ENCODE data around the gene OPHN1. TPM values are rescaled to one million over a fixed set of nuclear protein-coding genes. Genes with fewer than 3 reads are reported as not detected.

OPHN1 gene
- total RNA-seq, 4 donors from 2014 or later, result 5.1 to 11.2 (median 8.0) TPM

DNA sequence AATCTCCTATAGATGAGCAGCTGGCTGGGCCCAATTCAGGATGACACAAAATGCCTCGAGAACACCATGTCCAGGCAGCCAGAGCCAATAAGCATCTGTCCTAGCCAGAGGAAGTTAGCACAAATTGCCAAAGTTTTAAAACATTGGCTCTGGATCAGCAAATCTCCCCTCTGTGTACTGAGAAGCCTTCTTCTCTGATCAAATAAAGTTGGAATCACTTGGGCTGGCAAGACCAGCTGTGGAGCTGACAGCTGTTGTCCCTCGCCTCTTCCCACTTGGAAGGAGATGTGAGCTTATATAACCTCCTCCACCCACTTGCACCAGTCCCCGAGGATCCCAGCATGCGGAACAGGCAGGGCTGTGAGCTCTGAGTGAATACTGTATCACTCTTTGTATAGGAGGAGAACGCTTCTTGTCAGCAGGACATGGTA is 183.9 kb downstream of the OPHN1 start:
- TF ChIP-seq, protein P1, sequence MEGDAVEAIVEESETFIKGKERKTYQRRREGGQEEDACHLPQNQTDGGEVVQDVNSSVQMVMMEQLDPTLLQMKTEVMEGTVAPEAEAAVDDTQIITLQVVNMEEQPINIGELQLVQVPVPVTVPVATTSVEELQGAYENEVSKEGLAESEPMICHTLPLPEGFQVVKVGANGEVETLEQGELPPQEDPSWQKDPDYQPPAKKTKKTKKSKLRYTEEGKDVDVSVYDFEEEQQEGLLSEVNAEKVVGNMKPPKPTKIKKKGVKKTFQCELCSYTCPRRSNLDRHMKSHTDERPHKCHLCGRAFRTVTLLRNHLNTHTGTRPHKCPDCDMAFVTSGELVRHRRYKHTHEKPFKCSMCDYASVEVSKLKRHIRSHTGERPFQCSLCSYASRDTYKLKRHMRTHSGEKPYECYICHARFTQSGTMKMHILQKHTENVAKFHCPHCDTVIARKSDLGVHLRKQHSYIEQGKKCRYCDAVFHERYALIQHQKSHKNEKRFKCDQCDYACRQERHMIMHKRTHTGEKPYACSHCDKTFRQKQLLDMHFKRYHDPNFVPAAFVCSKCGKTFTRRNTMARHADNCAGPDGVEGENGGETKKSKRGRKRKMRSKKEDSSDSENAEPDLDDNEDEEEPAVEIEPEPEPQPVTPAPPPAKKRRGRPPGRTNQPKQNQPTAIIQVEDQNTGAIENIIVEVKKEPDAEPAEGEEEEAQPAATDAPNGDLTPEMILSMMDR (IDR thresholded peaks at IDR 0.05), result no peak
- TF ChIP-seq POLR2AphosphoS5 (IDR thresholded peaks at IDR 0.05), result peak; percentile 7 to 21
- peak overlapping the region in 2 of 4 donors; percentile 8 to 15 for H3K27ac ChIP-seq (replicated peaks in 1 of 4)
- peaks cover 0 to 13% (median 10%) of the 10 kb centered on the region in 4 donors for H3K4me1 ChIP-seq
- peak; percentile 90 for DNase-seq (ENCODE audit: extremely low spot score)
- no peaks in the 10 kb centered on the region for H3K9me3 ChIP-seq
- no peak overlapping the region for H3K4me3 ChIP-seq
- intact Hi-C loops (cut with DNase I), result no loop called here
- H3K36me3 ChIP-seq, result no peaks in the 10 kb centered on the region
- WGBS, result 29% methylated on average over 5 of the region's 5 CpGs
- no peaks in the 10 kb centered on the region for H3K27me3 ChIP-seq

DNA sequence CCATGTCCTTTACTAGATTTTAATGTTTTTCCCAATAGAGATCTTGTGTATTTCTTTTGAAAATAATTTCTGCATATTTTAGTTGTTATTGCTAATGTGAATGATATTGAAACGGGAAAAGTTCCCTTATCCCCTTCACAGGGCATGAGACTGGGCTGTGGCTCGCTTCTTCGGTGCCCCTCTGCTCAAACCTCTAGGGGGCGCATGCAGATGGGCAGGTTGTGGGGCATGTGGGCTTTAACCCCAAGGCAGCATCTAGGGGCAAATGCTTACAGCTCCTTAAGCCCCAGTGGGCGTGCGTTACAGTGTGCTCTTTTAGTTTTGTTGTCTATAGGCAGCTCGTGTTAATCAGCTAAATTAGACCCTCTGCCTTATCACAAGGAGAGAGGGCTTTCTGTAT is 194.7 kb downstream of the OPHN1 start:
- Histone ChIP-seq H3K4me3 (no peak overlapping the region), H3K4me1 (no peaks in the 10 kb centered on the region), H3K36me3 (no peaks in the 10 kb centered on the region), H3K9me3 (no peaks in the 10 kb centered on the region), H3K27me3 (peaks cover 0 to 2% (median 0%) of the 10 kb centered on the region in 4 donors), H3K27ac (replicated peaks in 1 of 4) (no peak overlapping the region)
- WGBS, result 62% methylated on average over 7 of the region's 7 CpGs
- intact Hi-C loops (cut with DNase I), result no loop called here
- no peak for DNase-seq (ENCODE audit: extremely low spot score)
- no peak for TF ChIP-seq POLR2AphosphoS5 (IDR thresholded peaks at IDR 0.05)
- TF ChIP-seq, protein P1 (IDR thresholded peaks at IDR 0.05), result peak in 1 of 3 experiments; percentile 17

DNA sequence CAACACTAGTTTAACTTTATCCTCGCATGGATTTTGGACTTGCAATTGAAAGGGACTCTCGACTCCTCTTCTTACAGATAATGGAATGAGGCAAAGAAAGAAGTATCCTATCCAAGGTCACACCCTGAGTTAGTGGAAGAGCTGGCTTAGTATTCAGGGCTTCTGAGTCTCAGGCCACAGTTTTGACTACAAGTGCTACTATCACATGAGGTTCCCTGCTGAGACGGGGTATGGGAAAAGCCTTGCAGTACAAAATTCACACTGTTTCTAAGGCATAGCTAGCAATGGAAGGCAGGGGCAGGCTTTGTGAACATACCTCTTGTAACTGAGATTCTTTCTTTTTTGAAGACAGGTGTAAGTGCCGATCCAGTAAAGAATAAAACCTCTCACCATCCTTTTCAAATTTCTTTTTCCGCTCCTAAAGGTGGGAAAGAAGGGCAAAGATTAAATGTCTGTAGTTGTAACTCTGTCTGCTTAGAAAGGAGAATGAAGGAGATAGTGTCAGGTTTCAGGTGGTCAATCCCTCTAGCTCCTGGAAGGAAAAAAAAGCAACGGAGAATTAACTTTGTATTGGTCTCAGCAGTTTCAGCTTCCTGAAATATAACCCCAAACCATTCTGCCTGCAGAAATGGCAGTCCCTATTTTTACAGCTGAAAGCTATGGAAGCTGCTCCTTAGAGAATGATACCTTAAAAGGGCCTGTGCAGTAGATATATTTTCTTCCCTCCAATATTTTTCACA is 199.0 kb downstream of the OPHN1 start:
- H3K4me1 ChIP-seq, result no peaks in the 10 kb centered on the region
- no peak for DNase-seq (ENCODE audit: extremely low spot score)

DNA sequence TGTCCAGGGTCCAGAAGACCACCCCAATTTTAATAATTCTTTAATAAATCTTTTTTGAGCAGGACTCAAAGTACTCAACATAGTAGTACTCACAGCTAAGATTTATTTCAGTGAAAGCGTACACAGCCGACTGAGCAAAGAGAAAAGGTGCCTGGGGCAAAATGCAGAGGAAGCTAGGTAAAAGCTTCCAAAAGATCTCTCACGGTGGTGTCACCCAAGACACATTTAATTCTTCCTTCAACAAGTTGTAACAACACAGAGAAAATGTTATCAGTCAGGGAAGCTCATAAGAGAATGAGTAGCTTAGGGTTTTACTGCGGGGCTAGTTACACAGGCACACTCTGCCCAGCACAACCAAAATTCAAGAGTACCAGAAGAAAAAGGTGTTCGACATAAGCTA is 201.1 kb downstream of the OPHN1 start:
- 71% methylated on average over 5 of the region's 5 CpGs for WGBS
- Histone ChIP-seq H3K27ac (replicated peaks in 1 of 4) (no peak overlapping the region), H3K4me1 (no peaks in the 10 kb centered on the region), H3K27me3 (no peaks in the 10 kb centered on the region), H3K9me3 (no peaks in the 10 kb centered on the region), H3K36me3 (peaks cover 0 to 4% (median 0%) of the 10 kb centered on the region in 4 donors), H3K4me3 (no peak overlapping the region)
- no peak for DNase-seq (ENCODE audit: extremely low spot score)
- TF ChIP-seq POLR2AphosphoS5 (IDR thresholded peaks at IDR 0.05), result no peak
- no peak for TF ChIP-seq EP300 (IDR thresholded peaks at IDR 0.05)
- TF ChIP-seq, protein P1 (IDR thresholded peaks at IDR 0.05), result no peak
- TF ChIP-seq POLR2A (IDR thresholded peaks at IDR 0.05; ENCODE audit: low read depth), result no peak
- intact Hi-C loops (cut with DNase I), result no loop called here

More for the DNA sequence above, 199.0 kb downstream of the OPHN1 start:
- no peaks in the 10 kb centered on the region for H3K9me3 ChIP-seq
- 66% methylated on average over 6 of the region's 6 CpGs for WGBS
- no peak overlapping the region for H3K4me3 ChIP-seq
- H3K27ac ChIP-seq (replicated peaks in 1 of 4), result no peak overlapping the region
- peaks cover 0 to 4% (median 0%) of the 10 kb centered on the region in 4 donors for H3K36me3 ChIP-seq
- TF ChIP-seq POLR2AphosphoS5 (IDR thresholded peaks at IDR 0.05) (no peak), POLR2A (IDR thresholded peaks at IDR 0.05; ENCODE audit: low read depth) (no peak), EP300 (IDR thresholded peaks at IDR 0.05) (no peak)
- TF ChIP-seq, protein P1 (IDR thresholded peaks at IDR 0.05), result no peak
- intact Hi-C loops (cut with DNase I), result no loop called here
- no peaks in the 10 kb centered on the region for H3K27me3 ChIP-seq

DNA sequence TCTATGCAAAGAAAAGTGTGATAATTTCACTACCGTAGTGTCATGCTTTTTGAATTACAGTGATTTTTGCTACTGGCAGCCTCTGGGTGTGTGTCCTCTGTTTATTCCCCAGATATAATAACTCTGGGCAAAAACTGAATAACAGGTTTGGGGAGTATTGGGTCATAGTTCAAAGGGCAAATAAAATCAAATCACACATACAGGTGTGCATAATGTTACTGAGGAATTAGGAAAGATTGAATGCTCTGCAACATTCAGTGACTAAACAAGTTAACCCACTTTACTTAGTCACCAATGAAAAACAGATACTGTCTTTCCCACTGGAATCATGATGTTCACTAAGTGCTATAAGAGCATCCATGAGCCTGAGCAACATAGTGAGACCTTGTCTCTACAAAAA is 224.3 kb downstream of the OPHN1 start:
- intact Hi-C loops (cut with DNase I), result no loop called here
- Histone ChIP-seq H3K36me3 (peaks cover 0 to 7% (median 2%) of the 10 kb centered on the region in 4 donors), H3K9me3 (no peaks in the 10 kb centered on the region), H3K4me3 (no peak overlapping the region), H3K4me1 (no peaks in the 10 kb centered on the region), H3K27ac (replicated peaks in 1 of 4) (no peak overlapping the region), H3K27me3 (no peaks in the 10 kb centered on the region)
- DNase-seq (ENCODE audit: extremely low spot score), result no peak
- TF ChIP-seq POLR2A (IDR thresholded peaks at IDR 0.05; ENCODE audit: low read depth), result no peak
- TF ChIP-seq, protein P1 (IDR thresholded peaks at IDR 0.05), result no peak
- no peak for TF ChIP-seq EP300 (IDR thresholded peaks at IDR 0.05)
- TF ChIP-seq POLR2AphosphoS5 (IDR thresholded peaks at IDR 0.05), result no peak
- WGBS, result 89% methylated on average over 1 of the region's 1 CpG
